A549 (cell line): ENCODE results near the gene CFHR1.

Experiments used
- CHD2 ChIP-seq: fragments of 150-350 bp; IDR thresholded peaks from 2 replicates; pipeline ENCODE4 v1.6.1; 2014; ENCODE audit warnings: low read length; ENCODE audit not compliant: partially characterized antibody
- CTCF ChIP-seq: fragments of >200 bp; sonication (Bioruptor Twin); formaldehyde crosslinking; IDR thresholded peaks from 3 replicates; pipeline ENCODE4 v1.5.1; 2016
- JUNB ChIP-seq: fragments of >200 bp; sonication (Bioruptor Twin); formaldehyde crosslinking; IDR thresholded peaks from 2 replicates; pipeline ENCODE4 v1.6.1; 2016
- POLR2A ChIP-seq: IDR thresholded peaks from 2 replicates; pipeline ENCODE4 v1.6.1; 2012; ENCODE audit warnings: mild to moderate bottlenecking, low read length
- RARB ChIP-seq: fragments of 250-450 bp; sonication (Bioruptor Pico); IDR thresholded peaks from 2 replicates; pipeline ENCODE4 v1.8.0; 2021; ENCODE audit warnings: mild to moderate bottlenecking, moderate library complexity
- REST ChIP-seq: fragments of 200-600 bp; sonication (generic); IDR thresholded peaks from 2 replicates; pipeline ENCODE4 v1.6.1; 2016; ENCODE audit warnings: antibody characterized with exemption, mild to moderate bottlenecking, moderate library complexity
- RFX5 ChIP-seq: fragments of 450-650 bp; IDR thresholded peaks from 2 replicates; pipeline ENCODE4 v1.7.1; 2014; ENCODE audit warnings: antibody characterized with exemption, mild to moderate bottlenecking, moderate library complexity
- SMC3 ChIP-seq: fragments of >200 bp; sonication (Bioruptor Twin); formaldehyde crosslinking; IDR thresholded peaks from 3 replicates; pipeline ENCODE4 v1.6.1; 2018; ENCODE audit warnings: inconsistent platforms
- ZFP36 ChIP-seq: fragments of 450-650 bp; IDR thresholded peaks from 2 replicates; pipeline ENCODE4 v1.6.1; 2014; ENCODE audit warnings: borderline replicate concordance; ENCODE audit not compliant: partially characterized antibody
- ZNF302 ChIP-seq: fragments of 250-450 bp; sonication (Bioruptor Pico); IDR thresholded peaks from 2 replicates; pipeline ENCODE4 v1.9.0; 2021; ENCODE audit warnings: inconsistent platforms, mild to moderate bottlenecking, moderate library complexity

DNA sequence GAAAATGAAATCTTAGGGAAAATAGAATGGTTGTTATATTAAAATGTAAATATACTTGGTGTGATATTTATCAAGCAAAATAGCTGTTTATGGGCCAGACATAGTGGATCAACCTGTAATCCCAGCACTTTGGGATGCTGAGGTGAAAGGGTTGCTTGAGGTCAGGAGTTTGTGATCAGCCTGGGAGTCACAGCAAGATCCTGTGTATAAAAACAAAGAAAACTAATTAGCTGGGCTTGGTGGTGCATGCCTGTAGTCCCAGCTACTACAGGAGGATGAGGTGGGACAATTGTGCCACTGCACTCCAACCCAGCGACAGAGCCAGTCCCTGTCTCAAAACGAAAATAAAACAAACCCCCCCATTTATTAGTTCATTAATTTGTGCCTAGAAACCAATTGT is 21.6 kb upstream of the CFHR1 start:
- no peak for TF ChIP-seq RFX5
- no peak for TF ChIP-seq CTCF
- no peak for TF ChIP-seq ZFP36
- no peak for TF ChIP-seq JUNB
- TF ChIP-seq RARB (CRISPR knock-in tag), result no peak
- no peak for TF ChIP-seq SMC3
- TF ChIP-seq POLR2A, result no peak
- no peak for TF ChIP-seq ZNF302 (CRISPR knock-in tag)
- TF ChIP-seq CHD2, result no peak
- TF ChIP-seq REST, result no peak
